Activated CD4-positive, alpha-beta memory T cell treated with anti-CD3 and anti-CD28 coated beads for 36 hours (primary cell): ENCODE results near the gene NAP1L1. TPM values are rescaled to one million over a fixed set of nuclear protein-coding genes. Genes with fewer than 3 reads are reported as not detected.

ENCODE experiments used
- CTCF ChIA-PET: fragments of 350-600 bp; sonication (Branson Sonifier 250); formaldehyde crosslinking; loops from one replicate; lab custom pipeline; 2021; ENCODE audit warnings: antibody characterized with exemption, inconsistent platforms; lab: Charles Lee
- POLR2A ChIA-PET: fragments of 350-600 bp; sonication (Branson Sonifier 250); formaldehyde crosslinking; loops from one replicate; lab custom pipeline; 2021; ENCODE audit warnings: antibody characterized with exemption; lab: Charles Lee
- DNase-seq: peaks from one replicate; pipeline ENCODE4 v3.0.0-alpha.2; 2020
- H3K27ac Mint-ChIP-seq: one replicate; pipeline ENCODE4 v1.8.0; 2021; ENCODE audit warnings: mixed read lengths
- H3K27me3 Mint-ChIP-seq: one replicate; pipeline ENCODE4 v1.8.0; 2021; ENCODE audit warnings: mixed read lengths
- H3K36me3 Mint-ChIP-seq: one replicate; pipeline ENCODE4 v1.8.0; 2021; ENCODE audit warnings: mixed read lengths
- H3K4me1 Mint-ChIP-seq: one replicate; pipeline ENCODE4 v1.8.0; 2021; ENCODE audit warnings: low read depth, mixed read lengths
- H3K4me3 Mint-ChIP-seq: one replicate; pipeline ENCODE4 v1.8.0; 2021; ENCODE audit warnings: mild to moderate bottlenecking, mixed read lengths
- H3K9me3 Mint-ChIP-seq: one replicate; pipeline ENCODE4 v1.8.0; 2021; ENCODE audit warnings: mixed read lengths
- intact Hi-C: fragments of 100-400 bp; cut with micrococcal nuclease; formaldehyde crosslinking; loops from one replicate; pipeline ENCODE4 v1.15.1; 2023
- total RNA-seq, 2 experiments: library from RNA; stranded (reverse); gene quantifications; one replicate each; pipeline ENCODE4 v1.2.3, GENCODE V29; 2021

The NAP1L1 gene
- total RNA-seq, 2 experiments from 2014 or later: 889 to 895 TPM

DNA sequence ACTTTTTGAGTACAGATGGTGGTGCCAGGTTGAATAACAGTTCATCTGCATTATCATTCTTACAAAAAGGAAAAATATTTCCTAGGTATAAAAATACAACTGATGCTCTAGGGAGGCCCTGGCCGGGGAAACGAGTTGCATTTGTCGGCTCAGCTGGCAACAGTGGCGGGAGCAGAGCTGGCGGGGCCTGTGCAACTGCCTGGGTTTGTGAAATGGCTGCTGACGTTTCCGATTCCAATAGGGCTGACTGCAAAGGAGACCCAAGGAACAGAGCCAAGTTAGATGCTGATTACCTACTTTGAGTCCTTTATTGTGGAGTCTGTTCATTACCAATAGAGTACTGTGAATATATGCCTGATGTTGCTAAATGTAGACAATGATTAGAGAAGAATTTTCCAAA lies 27.2 kb downstream of the NAP1L1 start:
- Mint-ChIP-seq H3K4me1 (peaks cover 15% of the 10 kb centered on the region), H3K27me3 (no peaks in the 10 kb centered on the region), H3K36me3 (peaks cover 57% of the 10 kb centered on the region), H3K9me3 (no peaks in the 10 kb centered on the region), H3K27ac (no peak overlapping the region), H3K4me3 (no peak overlapping the region)
- DNase-seq: no peak
- CTCF ChIA-PET: interaction anchor here (0.6 kb wide), 1 partner anchor 279 kb away, joined by 3 read pairs; no protein-coding TSS in a partner anchor
- POLR2A ChIA-PET: no interaction called here
- intact Hi-C loops: no loop called here

DNA sequence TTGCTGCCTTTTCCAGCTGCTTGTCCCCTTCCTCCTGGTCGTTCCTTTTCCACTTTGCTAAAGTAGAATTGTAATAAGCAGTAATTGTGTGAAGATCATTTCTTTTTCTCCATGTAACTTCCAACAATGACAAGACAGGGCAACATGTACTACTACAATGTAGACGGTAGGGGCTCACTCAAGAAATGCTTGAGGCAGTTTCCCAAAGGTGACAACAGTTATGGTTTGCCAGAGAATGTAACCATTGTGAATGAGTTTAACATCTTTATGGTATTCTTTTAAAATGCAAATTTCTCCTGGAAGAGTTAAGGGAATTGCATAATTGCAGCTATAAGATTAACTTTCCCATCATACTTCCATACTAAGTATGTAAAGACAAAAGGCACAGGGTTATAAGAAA lies 29.1 kb downstream of the NAP1L1 start:
- Mint-ChIP-seq H3K9me3 (no peaks in the 10 kb centered on the region), H3K4me1 (peaks cover 8% of the 10 kb centered on the region), H3K36me3 (peaks cover 55% of the 10 kb centered on the region), H3K4me3 (no peak overlapping the region), H3K27me3 (no peaks in the 10 kb centered on the region), H3K27ac (no peak overlapping the region)
- ChIA-PET CTCF (no interaction called here), POLR2A (no interaction called here)
- intact Hi-C loops: no loop called here
- DNase-seq: no peak

DNA sequence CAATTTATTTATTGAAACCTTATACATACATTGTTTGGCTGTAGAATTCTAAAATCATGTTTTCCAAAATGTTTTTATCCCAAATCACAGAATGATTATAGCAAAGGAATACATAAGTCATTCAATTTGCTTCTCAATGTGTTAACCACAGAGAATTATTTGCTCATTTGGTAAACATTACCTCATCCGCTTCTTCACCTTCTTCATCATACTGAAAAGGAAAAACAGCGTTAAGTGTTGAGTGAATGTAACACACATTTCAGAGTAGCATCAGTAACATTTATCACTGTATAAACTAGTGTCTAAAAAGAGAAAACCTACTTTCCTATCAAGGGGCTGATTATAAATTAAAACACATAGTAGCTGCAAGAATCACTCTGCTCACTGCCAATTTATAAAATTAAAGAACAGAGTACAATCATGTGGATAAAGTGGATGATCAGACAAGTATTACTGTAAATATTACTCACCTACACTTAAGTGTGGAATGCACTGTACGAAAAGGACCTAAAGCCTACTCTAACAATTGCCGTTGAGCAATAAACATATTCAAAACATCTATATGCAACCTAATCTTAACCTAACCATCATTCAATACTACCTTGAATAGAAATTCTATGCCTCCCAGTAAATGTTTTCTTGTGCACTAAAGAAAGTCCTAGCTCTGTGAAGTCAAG lies 34.8 kb downstream of the NAP1L1 start:
- intact Hi-C loops: no loop called here
- peaks cover 11% of the 10 kb centered on the region for H3K4me1 Mint-ChIP-seq
- peak overlapping the region; percentile 14 for H3K27ac Mint-ChIP-seq
- ChIA-PET POLR2A (interaction anchor here (2.0 kb wide), 1 partner anchor 12 kb away, joined by 7 read pairs; no protein-coding TSS in a partner anchor), CTCF (interaction anchor here (0.9 to 1.4 kb wide), 4 partner anchors 13 to 522 kb away, joined by 3 to 5 read pairs (median 3); partner anchors contain the start of gene BBS10)
- H3K9me3 Mint-ChIP-seq: no peaks in the 10 kb centered on the region
- H3K27me3 Mint-ChIP-seq: no peaks in the 10 kb centered on the region
- no peak overlapping the region for H3K4me3 Mint-ChIP-seq
- DNase-seq: no peak
- H3K36me3 Mint-ChIP-seq: peaks cover 45% of the 10 kb centered on the region

DNA sequence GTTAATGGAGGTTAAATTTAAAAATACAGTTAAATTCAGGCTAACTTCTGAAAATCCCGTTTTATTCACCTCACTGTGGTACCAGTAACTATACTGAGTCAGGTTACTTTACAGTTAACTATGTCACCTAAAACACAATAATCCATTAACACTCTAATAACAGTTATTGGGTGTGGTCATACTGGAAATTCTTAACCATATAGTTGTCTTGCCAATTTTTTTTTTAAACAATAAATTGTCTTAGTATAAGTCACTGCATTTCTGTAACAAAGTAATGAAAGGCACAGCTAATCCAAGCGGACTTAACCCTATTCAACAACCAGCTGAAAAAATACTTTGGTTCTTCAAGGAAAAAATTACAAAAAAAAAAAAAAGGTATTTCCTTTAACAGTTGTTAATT lies 36.7 kb downstream of the NAP1L1 start:
- peaks cover 37% of the 10 kb centered on the region for H3K36me3 Mint-ChIP-seq
- peaks cover 11% of the 10 kb centered on the region for H3K4me1 Mint-ChIP-seq
- no peaks in the 10 kb centered on the region for H3K27me3 Mint-ChIP-seq
- DNase-seq: no peak
- CTCF ChIA-PET: interaction anchor here (0.7 to 1.4 kb wide), 3 partner anchors 10 to 501 kb away, joined by 3 read pairs; partner anchors contain the start of gene PHLDA1
- intact Hi-C loops: no loop called here
- no peak overlapping the region for H3K4me3 Mint-ChIP-seq
- no peaks in the 10 kb centered on the region for H3K9me3 Mint-ChIP-seq
- POLR2A ChIA-PET: no interaction called here
- no peak overlapping the region for H3K27ac Mint-ChIP-seq

DNA sequence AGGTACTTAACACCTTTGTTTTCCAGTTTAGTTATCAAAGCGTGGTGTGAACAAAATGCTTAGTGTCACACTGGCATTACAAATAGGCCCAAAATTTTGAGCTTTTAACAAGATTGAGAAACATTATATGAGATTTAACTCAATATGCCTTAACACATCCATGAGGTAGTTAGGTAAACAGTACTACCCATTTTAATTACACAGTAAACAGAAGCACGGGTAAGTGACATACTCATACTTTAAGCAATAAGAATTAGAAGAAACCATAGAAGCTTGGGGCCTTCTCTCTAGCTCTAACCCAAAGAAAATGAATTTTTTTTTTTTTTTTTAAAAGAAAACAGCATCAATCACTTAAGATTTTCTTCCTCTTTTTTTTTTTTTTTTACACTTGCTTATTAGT lies 37.4 kb downstream of the NAP1L1 start:
- ChIA-PET CTCF (interaction anchor here (0.6 to 1.4 kb wide), 3 partner anchors 9 to 244 kb away, joined by 3 read pairs; partner anchors contain the start of gene PHLDA1), POLR2A (interaction anchor here (0.6 kb wide), 2 partner anchors 55 to 300 kb away, joined by 3 to 4 read pairs; no protein-coding TSS in a partner anchor)
- H3K4me1 Mint-ChIP-seq: peaks cover 11% of the 10 kb centered on the region
- no peaks in the 10 kb centered on the region for H3K9me3 Mint-ChIP-seq
- no peak overlapping the region for H3K27ac Mint-ChIP-seq
- peaks cover 30% of the 10 kb centered on the region for H3K36me3 Mint-ChIP-seq
- no peak for DNase-seq
- H3K4me3 Mint-ChIP-seq: no peak overlapping the region
- H3K27me3 Mint-ChIP-seq: no peaks in the 10 kb centered on the region
- intact Hi-C loops: no loop called here

DNA sequence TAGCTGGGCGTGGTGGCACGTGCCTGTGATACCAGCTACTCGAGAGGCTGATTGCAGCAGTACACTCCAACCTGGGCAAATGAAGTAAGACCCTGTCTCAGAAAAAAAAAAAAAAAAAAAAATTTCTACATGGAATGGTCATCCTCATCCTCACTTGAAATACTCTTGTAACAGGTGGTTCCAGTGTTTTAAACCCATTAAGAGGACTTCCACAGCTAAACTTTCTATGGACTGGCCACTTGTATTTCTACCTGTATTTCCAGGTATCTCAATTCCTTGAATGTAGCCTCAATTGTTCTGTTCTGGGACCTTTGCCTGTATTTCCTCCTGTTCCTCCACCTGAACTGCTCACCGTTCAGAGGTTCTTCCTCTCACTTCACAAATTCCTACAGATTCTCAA lies 41.1 kb downstream of the NAP1L1 start:
- no peak overlapping the region for H3K4me3 Mint-ChIP-seq
- CTCF ChIA-PET: interaction anchor here (0.8 to 1.0 kb wide), 2 partner anchors 227 to 516 kb away, joined by 3 to 5 read pairs; no protein-coding TSS in a partner anchor
- peaks cover 12% of the 10 kb centered on the region for H3K36me3 Mint-ChIP-seq
- no peaks in the 10 kb centered on the region for H3K4me1 Mint-ChIP-seq
- intact Hi-C loops: no loop called here
- no peak for DNase-seq
- POLR2A ChIA-PET: interaction anchor here (0.7 to 1.1 kb wide), 2 partner anchors 11 to 113 kb away, joined by 3 read pairs; partner anchors contain the start of gene PHLDA1
- no peaks in the 10 kb centered on the region for H3K9me3 Mint-ChIP-seq
- H3K27ac Mint-ChIP-seq: no peak overlapping the region
- no peaks in the 10 kb centered on the region for H3K27me3 Mint-ChIP-seq

DNA sequence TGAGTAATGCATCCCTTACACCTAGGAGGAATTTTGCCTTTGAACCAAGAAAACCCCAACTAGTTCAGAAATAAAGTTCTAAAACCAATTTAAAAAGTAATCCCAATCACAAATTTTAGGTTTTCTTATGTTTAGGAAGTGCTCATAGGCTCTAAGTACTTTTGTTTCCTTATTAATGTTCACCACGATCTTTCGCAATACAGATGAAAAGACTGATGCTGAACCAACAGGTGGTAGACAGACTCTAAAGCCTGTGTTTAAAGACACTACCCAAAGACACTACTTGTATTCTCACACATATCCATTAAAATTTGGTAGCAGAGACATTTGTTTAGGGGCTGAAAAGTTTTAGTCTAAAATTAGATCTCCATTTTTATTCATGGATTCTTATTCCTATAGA lies 42.3 kb downstream of the NAP1L1 start:
- Mint-ChIP-seq H3K27me3 (no peaks in the 10 kb centered on the region), H3K4me3 (no peak overlapping the region), H3K36me3 (peaks cover 12% of the 10 kb centered on the region), H3K27ac (no peak overlapping the region), H3K4me1 (peaks cover 7% of the 10 kb centered on the region), H3K9me3 (no peaks in the 10 kb centered on the region)
- no peak for DNase-seq
- intact Hi-C loops: no loop called here
- ChIA-PET CTCF (interaction anchor here (1.0 kb wide), 1 partner anchor 225 kb away, joined by 5 read pairs; no protein-coding TSS in a partner anchor), POLR2A (interaction anchor here (0.6 kb wide), 1 partner anchor 146 kb away, joined by 3 read pairs; no protein-coding TSS in a partner anchor)

DNA sequence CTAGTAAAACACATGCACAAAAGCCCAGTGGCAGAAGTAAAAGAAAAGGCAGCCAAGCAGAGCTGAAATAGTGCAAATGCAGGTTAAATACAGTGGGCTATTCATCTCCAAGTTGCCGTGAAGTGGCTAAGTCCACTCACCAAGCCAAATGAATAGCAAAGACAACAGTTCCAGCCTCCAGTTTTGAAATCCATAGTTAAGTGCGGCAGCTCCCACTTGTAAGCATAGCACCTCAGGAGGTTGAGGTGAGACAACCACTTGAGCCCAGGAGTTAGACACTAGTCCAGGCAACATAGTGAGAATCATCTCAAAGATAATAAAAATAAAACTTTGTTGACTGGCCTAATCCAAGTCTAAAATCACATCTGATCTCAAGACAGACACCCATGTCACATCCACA lies 43.1 kb downstream of the NAP1L1 start:
- ChIA-PET POLR2A (interaction anchor here (0.6 to 2.1 kb wide), 2 partner anchors 10 to 145 kb away, joined by 3 to 12 read pairs; partner anchors contain the start of gene PHLDA1), CTCF (interaction anchor here (0.7 to 1.5 kb wide), 2 partner anchors 10 to 51 kb away, joined by 3 read pairs; partner anchors contain the start of gene PHLDA1)
- no peak for DNase-seq
- no peak overlapping the region for H3K4me3 Mint-ChIP-seq
- H3K9me3 Mint-ChIP-seq: no peaks in the 10 kb centered on the region
- no peaks in the 10 kb centered on the region for H3K27me3 Mint-ChIP-seq
- peaks cover 6% of the 10 kb centered on the region for H3K36me3 Mint-ChIP-seq
- no peak overlapping the region for H3K27ac Mint-ChIP-seq
- peaks cover 8% of the 10 kb centered on the region for H3K4me1 Mint-ChIP-seq
- intact Hi-C loops: no loop called here

DNA sequence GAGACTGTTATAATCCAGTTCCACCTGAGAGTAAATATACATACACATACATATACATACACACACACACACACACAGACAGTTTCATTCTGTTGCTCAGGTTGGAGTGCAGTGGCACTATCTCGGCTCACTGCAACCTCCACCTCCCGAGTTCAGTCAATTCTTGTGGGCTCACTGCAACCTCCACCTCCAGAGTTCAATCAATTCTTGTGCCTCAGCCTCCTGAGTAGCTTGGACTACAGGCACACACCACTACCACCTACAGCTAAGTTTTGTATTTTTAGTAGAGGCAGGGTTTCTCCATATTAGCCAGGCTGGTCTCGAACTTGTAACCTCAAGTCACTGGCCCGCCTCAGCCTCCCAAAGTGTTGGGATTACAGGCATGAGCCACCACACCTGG lies 44.0 kb downstream of the NAP1L1 start:
- H3K9me3 Mint-ChIP-seq: no peaks in the 10 kb centered on the region
- no peak for DNase-seq
- peaks cover 4% of the 10 kb centered on the region for H3K36me3 Mint-ChIP-seq
- CTCF ChIA-PET: interaction anchor here (0.5 to 1.5 kb wide), 4 partner anchors 9 to 529 kb away, joined by 3 read pairs; partner anchors contain the start of genes KRR1 and PHLDA1
- no peak overlapping the region for H3K27ac Mint-ChIP-seq
- no peak overlapping the region for H3K4me3 Mint-ChIP-seq
- peaks cover 8% of the 10 kb centered on the region for H3K4me1 Mint-ChIP-seq
- POLR2A ChIA-PET: interaction anchor here (2.1 kb wide), 1 partner anchor 9 kb away, joined by 12 read pairs; the partner anchor contains the start of gene PHLDA1
- intact Hi-C loops: no loop called here
- no peaks in the 10 kb centered on the region for H3K27me3 Mint-ChIP-seq

DNA sequence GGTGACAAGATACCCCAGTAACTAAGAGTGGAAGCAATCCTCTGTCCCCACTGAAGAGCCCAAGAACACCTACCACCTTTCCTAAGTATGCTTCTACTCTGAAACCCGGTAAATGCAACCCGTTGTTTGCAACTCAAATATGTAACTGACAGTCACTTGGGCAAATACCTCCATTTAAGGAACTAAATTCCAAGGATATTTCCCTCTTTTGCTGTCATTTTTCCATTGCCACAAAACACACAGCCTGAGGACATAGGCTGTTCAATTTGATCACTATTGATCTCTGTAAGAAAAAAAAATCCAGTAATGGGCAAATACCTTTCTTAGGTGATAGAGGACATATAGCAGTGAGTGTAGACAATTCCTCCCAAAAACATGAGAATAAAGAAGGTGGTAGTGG lies 46.3 kb downstream of the NAP1L1 start:
- Mint-ChIP-seq H3K9me3 (no peaks in the 10 kb centered on the region), H3K36me3 (no peaks in the 10 kb centered on the region), H3K27me3 (no peaks in the 10 kb centered on the region), H3K27ac (no peak overlapping the region), H3K4me3 (no peak overlapping the region), H3K4me1 (peaks cover 13% of the 10 kb centered on the region)
- no peak for DNase-seq
- ChIA-PET CTCF (interaction anchor here (0.8 to 2.2 kb wide), 6 partner anchors 9 to 554 kb away, joined by 3 to 62 read pairs (median 9); partner anchors contain the start of gene BBS10), POLR2A (no interaction called here)
- intact Hi-C loops: loop anchor here (5.0 kb wide), 1 partner anchor 419 kb away; no protein-coding TSS in a partner anchor

DNA sequence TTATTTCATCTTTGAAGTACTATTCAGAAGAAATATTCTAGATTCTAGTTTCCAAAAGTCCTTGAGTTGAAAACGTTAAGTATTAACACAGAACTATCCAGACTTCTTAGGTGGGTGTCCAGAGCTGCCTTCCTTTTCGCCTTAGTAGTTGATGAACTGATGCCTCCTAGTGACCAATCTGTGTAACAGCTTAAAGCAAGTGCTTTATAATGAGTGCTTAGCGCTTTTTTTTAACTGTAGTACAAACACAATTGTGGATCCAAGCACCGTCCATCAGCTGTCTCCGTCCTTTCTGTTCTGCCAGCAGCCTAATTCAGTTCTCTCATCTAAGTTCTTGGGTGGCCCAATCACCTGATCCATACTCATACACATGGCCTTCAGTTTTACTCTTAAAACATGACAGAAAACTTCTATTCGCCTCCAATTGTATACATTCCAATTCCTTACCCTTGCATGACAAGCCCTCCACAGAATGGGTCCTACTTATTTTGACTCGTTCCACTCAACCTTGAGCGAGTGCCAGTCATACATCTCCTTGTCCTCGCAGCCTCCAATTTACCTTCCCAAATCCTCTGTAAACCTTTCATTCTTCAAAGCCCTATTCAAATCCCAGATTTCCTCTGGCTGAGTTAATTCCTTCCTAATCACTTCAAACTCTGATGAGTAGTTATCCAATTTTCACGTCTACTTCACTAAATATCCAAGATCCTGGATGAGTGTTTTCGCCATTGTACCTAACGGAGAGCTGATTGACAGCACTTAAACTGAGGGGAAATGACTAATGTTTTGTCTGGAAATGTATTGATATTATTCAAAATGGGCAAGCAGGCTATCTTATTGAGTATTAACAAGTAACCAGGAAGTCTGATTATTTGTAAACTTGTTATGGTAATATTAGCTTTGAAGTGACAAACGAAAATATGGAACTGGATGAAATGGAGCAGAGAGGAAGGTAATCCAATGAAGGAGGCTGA lies 47.1 kb downstream of the NAP1L1 start:
- no peaks in the 10 kb centered on the region for H3K36me3 Mint-ChIP-seq
- intact Hi-C loops: loop anchor here (1.0 to 5.0 kb wide), 3 partner anchors 309 to 510 kb away; no protein-coding TSS in a partner anchor
- no peak for DNase-seq
- H3K4me1 Mint-ChIP-seq: peaks cover 19% of the 10 kb centered on the region
- no peaks in the 10 kb centered on the region for H3K27me3 Mint-ChIP-seq
- no peak overlapping the region for H3K4me3 Mint-ChIP-seq
- no peaks in the 10 kb centered on the region for H3K9me3 Mint-ChIP-seq
- no peak overlapping the region for H3K27ac Mint-ChIP-seq
- ChIA-PET CTCF (interaction anchor here (0.6 to 2.2 kb wide), 26 partner anchors 8 to 709 kb away, joined by 3 to 62 read pairs (median 3); partner anchors contain the start of genes BBS10 and GLIPR1L2), POLR2A (interaction anchor here (1.0 kb wide), 1 partner anchor 511 kb away, joined by 4 read pairs; no protein-coding TSS in a partner anchor)
